ENCODE data around the gene GHRH. TPM values are rescaled to one million over a fixed set of nuclear protein-coding genes. Genes with fewer than 3 reads are reported as not detected.
A peak's percentile ranks its signal among the peaks of the same experiment; 100 is the strongest.

The GHRH gene
- polyA plus RNA-seq, 2 of the 4 experiments (the other 2 are of a cell fraction) = not detected

- CTCF ChIA-PET = interaction anchor here (9.3 to 10.9 kb wide), 2 partner anchors 110 to 261 kb away, joined by 91 to 150 read pairs; no protein-coding TSS in a partner anchor
- WGBS (ENCODE audit: missing lambda C conversion rate) = 78% methylated on average over 1 of the region's 1 CpG
- no peak for FAIRE-seq
Observed at GRCh38 chr20:37273988-37274387, 12.4 kb upstream of the GHRH start.

GRCh38 chr20:37271421-37271768, 9.8 kb upstream of the GHRH start:
- H3K4me3 ChIP-seq = no peak overlapping the region
- no peaks in the 10 kb centered on the region for H3K9me3 ChIP-seq
- FAIRE-seq (no peak), ATAC-seq (no peak), DNase-seq (ENCODE audit: low read depth in 1 of 2, low spot score in 1 of 2) (no peak)
- no peak overlapping the region for H3K4me2 ChIP-seq
- ChIA-PET CTCF (interaction anchor here (1.2 to 10.9 kb wide), 13 partner anchors 10 to 288 kb away, joined by 4 to 150 read pairs (median 12); partner anchors contain the start of genes BLCAP and MANBAL), POLR2A (interaction anchor here (0.6 kb wide), 1 partner anchor 250 kb away, joined by 4 read pairs; no protein-coding TSS in a partner anchor)
- TF ChIP-seq NPAS2 (CRISPR knock-in tag; IDR thresholded peaks at IDR 0.05; ENCODE audit: borderline replicate concordance) (no peak), RAD21 (conservative IDR thresholded peaks at IDR 0.05 in 1 of 2, IDR thresholded peaks at IDR 0.05 in 1 of 2) (no peak), HES2 (IDR thresholded peaks at IDR 0.05) (no peak), CTCF (IDR thresholded peaks at IDR 0.05) (no peak), FOXS1 (CRISPR knock-in tag; IDR thresholded peaks at IDR 0.05) (no peak), EHMT2 (IDR thresholded peaks at IDR 0.05; ENCODE audit: low read depth) (no peak)
- peaks cover 5% of the 10 kb centered on the region; the same call in 2 of the 3 replicates for H3K4me1 ChIP-seq
- H3K27ac ChIP-seq = peak overlapping the region in 1 of 2 experiments; percentile 76; a peak in 2 of 6 replicates
- 89% methylated on average over 3 of the region's 3 CpGs for WGBS (ENCODE audit: missing lambda C conversion rate)

More at GRCh38 chr20:37273988-37274387, 12.4 kb upstream of the GHRH start:
- H3K4me1 ChIP-seq = peaks cover 16% of the 10 kb centered on the region
- 0 out of 6 replicates have a peak overlapping the region, but pooled peaks of 1 of the 2 experiments have one; percentile 18 for H3K27ac ChIP-seq
- no peaks in the 10 kb centered on the region for H3K9me3 ChIP-seq
- no peak overlapping the region for H3K4me2 ChIP-seq
- DNase-seq (ENCODE audit: low read depth in 1 of 2, low spot score in 1 of 2) (no peak), ATAC-seq (no peak)
- H3K4me3 ChIP-seq = no peak overlapping the region
- POLR2A ChIA-PET = no interaction called here
- TF ChIP-seq RARB (CRISPR knock-in tag; IDR thresholded peaks at IDR 0.05) (no peak), MAX (IDR thresholded peaks at IDR 0.05) (no peak), GATA3 (IDR thresholded peaks at IDR 0.05; ENCODE audit: borderline replicate concordance) (no peak), KDM5A (IDR thresholded peaks at IDR 0.05) (no peak), HOXA7 (CRISPR knock-in tag; IDR thresholded peaks at IDR 0.05) (no peak), PBX3 (IDR thresholded peaks at IDR 0.05) (no peak)

- ATAC-seq = 0 out of 6 replicates have a peak, but pooled peaks of 1 of the 2 experiments have one; percentile 8
- no peak overlapping the region for H3K4me3 ChIP-seq
- FAIRE-seq = no peak
- no peak for DNase-seq (ENCODE audit: low read depth in 1 of 2, low spot score in 1 of 2)
- no peak for TF ChIP-seq TP53 (CRISPR knock-in tag; IDR thresholded peaks at IDR 0.05)
- no peak for TF ChIP-seq MAFK (IDR thresholded peaks at IDR 0.05; ENCODE audit: partially characterized antibody)
- H3K27ac ChIP-seq = peak overlapping the region; percentile 51 to 76; a peak in 4 of 6 replicates
- whole genome bisulfite sequencing (ENCODE audit: missing lambda C conversion rate) = 92% methylated on average over 12 of the region's 12 CpGs
- H3K4me1 ChIP-seq = peaks cover 5% of the 10 kb centered on the region; the same call in 2 of the 3 replicates
- no peak overlapping the region for H3K4me2 ChIP-seq
- CTCF ChIA-PET = interaction anchor here (1.2 to 10.9 kb wide), 28 partner anchors 11 to 562 kb away, joined by 3 to 150 read pairs (median 10); partner anchors contain the start of genes BLCAP and MANBAL
- POLR2A ChIA-PET = no interaction called here
- no peaks in the 10 kb centered on the region for H3K9me3 ChIP-seq
Observed at GRCh38 chr20:37270576-37271420, 9.2 kb upstream of the GHRH start.
